ENCODE data around the gene DGKB.

- TF ChIP-seq CTCF (IDR thresholded peaks at IDR 0.05) (no peak), EZH2 (IDR thresholded peaks at IDR 0.05) (no peak)
Observed at GRCh38 chr7:14398526-14398925, 504.0 kb downstream of the DGKB start.
